Measurements from ENCODE around the gene ERMARD.

Gene ERMARD

GRCh38 chr6:169745405-169745804 is 6.0 kb upstream of the ERMARD start:
- Histone ChIP-seq H3K27ac (ENCODE audit: low read depth, low read length) (no peak overlapping the region), H3K4me2 (ENCODE audit: low read length) (no peak overlapping the region), H2AK5ac (ENCODE audit: low read length) (no peak overlapping the region), H3K79me2 (ENCODE audit: control insufficient read depth, insufficient read depth, low read length) (peaks cover 3% of the 10 kb centered on the region), H3K4me3 (ENCODE audit: low read length) (no peak overlapping the region), H2BK120ac (ENCODE audit: low read depth, low read length) (no peak overlapping the region), H3K23ac (ENCODE audit: low read length) (no peak overlapping the region), H4K8ac (ENCODE audit: low read depth, low read length) (no peak overlapping the region), H4K5ac (ENCODE audit: low read length) (no peak overlapping the region), H3K36me3 (ENCODE audit: control insufficient read depth, insufficient read depth, low read length) (no peaks in the 10 kb centered on the region), H3K4me1 (ENCODE audit: control insufficient read depth, low read depth, low read length) (peaks cover 2% of the 10 kb centered on the region), H3K4ac (ENCODE audit: low read depth, low read length) (no peak overlapping the region), H3K18ac (ENCODE audit: low read length) (no peak overlapping the region), H3K79me1 (ENCODE audit: low read length) (peaks cover 2% of the 10 kb centered on the region), H2BK5ac (ENCODE audit: low read length) (no peak overlapping the region), H3K9ac (ENCODE audit: low read length) (no peak overlapping the region), H3K27me3 (ENCODE audit: insufficient read depth, low read length, poor library complexity) (no peaks in the 10 kb centered on the region), H3K56ac (ENCODE audit: low read length) (no peak overlapping the region), H2BK15ac (replicated peaks; ENCODE audit: low read depth) (no peak overlapping the region)
- no CpG with 5 or more reads among the region's 3 CpGs for WGBS (ENCODE audit: extremely low coverage, insufficient coverage, low lambda C conversion rate)
- no peak for DNase-seq

GRCh38 chr6:169746556-169746955 is 4.9 kb upstream of the ERMARD start:
- Histone ChIP-seq H3K4me3 (ENCODE audit: low read length) (no peak overlapping the region), H2BK120ac (ENCODE audit: low read depth, low read length) (no peak overlapping the region), H2BK5ac (ENCODE audit: low read length) (no peak overlapping the region), H3K23ac (ENCODE audit: low read length) (no peak overlapping the region), H3K18ac (ENCODE audit: low read length) (no peak overlapping the region), H3K79me1 (ENCODE audit: low read length) (peaks cover 2% of the 10 kb centered on the region), H4K5ac (ENCODE audit: low read length) (no peak overlapping the region), H3K79me2 (ENCODE audit: control insufficient read depth, insufficient read depth, low read length) (peaks cover 7% of the 10 kb centered on the region), H3K4me1 (ENCODE audit: control insufficient read depth, low read depth, low read length) (peaks cover 2% of the 10 kb centered on the region), H3K36me3 (ENCODE audit: control insufficient read depth, insufficient read depth, low read length) (no peaks in the 10 kb centered on the region), H3K27me3 (ENCODE audit: insufficient read depth, low read length, poor library complexity) (no peaks in the 10 kb centered on the region), H3K4me2 (ENCODE audit: low read length) (no peak overlapping the region), H2AK5ac (ENCODE audit: low read length) (no peak overlapping the region), H3K4ac (ENCODE audit: low read depth, low read length) (no peak overlapping the region), H3K56ac (ENCODE audit: low read length) (no peak overlapping the region), H4K8ac (ENCODE audit: low read depth, low read length) (no peak overlapping the region), H3K27ac (ENCODE audit: low read depth, low read length) (no peak overlapping the region), H3K9ac (ENCODE audit: low read length) (no peak overlapping the region), H2BK15ac (replicated peaks; ENCODE audit: low read depth) (no peak overlapping the region)
- WGBS (ENCODE audit: extremely low coverage, insufficient coverage, low lambda C conversion rate) = no CpG with 5 or more reads among the region's 1 CpG
- no peak for DNase-seq

- H3K9ac ChIP-seq (ENCODE audit: low read length) = peak overlapping the region; percentile 97
- H3K4me1 ChIP-seq (ENCODE audit: control insufficient read depth, low read depth, low read length) = peaks cover 7% of the 10 kb centered on the region
- H3K79me1 ChIP-seq (ENCODE audit: low read length) = peaks cover 2% of the 10 kb centered on the region
- no peak overlapping the region for H3K23ac ChIP-seq (ENCODE audit: low read length)
- peak overlapping the region; percentile 92 for H2BK5ac ChIP-seq (ENCODE audit: low read length)
- no peak overlapping the region for H4K5ac ChIP-seq (ENCODE audit: low read length)
- no peak overlapping the region for H2BK15ac ChIP-seq (replicated peaks; ENCODE audit: low read depth)
- no peaks in the 10 kb centered on the region for H3K27me3 ChIP-seq (ENCODE audit: insufficient read depth, low read length, poor library complexity)
- H3K36me3 ChIP-seq (ENCODE audit: control insufficient read depth, insufficient read depth, low read length) = no peaks in the 10 kb centered on the region
- no peak overlapping the region for H4K8ac ChIP-seq (ENCODE audit: low read depth, low read length)
- H3K4ac ChIP-seq (ENCODE audit: low read depth, low read length) = peak overlapping the region; percentile 99
- peak overlapping the region; percentile 85 for H3K18ac ChIP-seq (ENCODE audit: low read length)
- WGBS (ENCODE audit: extremely low coverage, insufficient coverage, low lambda C conversion rate) = no CpG with 5 or more reads among the region's 19 CpGs
- peak overlapping the region; percentile 66 for H2AK5ac ChIP-seq (ENCODE audit: low read length)
- peak; percentile 79 for DNase-seq
- H3K4me3 ChIP-seq (ENCODE audit: low read length) = peak overlapping the region; percentile 64
- peak overlapping the region; percentile 75 for H3K4me2 ChIP-seq (ENCODE audit: low read length)
- peak overlapping the region; percentile 98 for H3K27ac ChIP-seq (ENCODE audit: low read depth, low read length)
- H2BK120ac ChIP-seq (ENCODE audit: low read depth, low read length) = peak overlapping the region; percentile 54
- peaks cover 7% of the 10 kb centered on the region for H3K79me2 ChIP-seq (ENCODE audit: control insufficient read depth, insufficient read depth, low read length)
- H3K56ac ChIP-seq (ENCODE audit: low read length) = peak overlapping the region; percentile 99
Observed at GRCh38 chr6:169752074-169752623, 727 bp downstream of the ERMARD start.

GRCh38 chr6:169755162-169755561 is 3.7 kb downstream of the ERMARD start:
- H3K18ac ChIP-seq (ENCODE audit: low read length) = no peak overlapping the region
- peak overlapping the region; percentile 9 for H4K5ac ChIP-seq (ENCODE audit: low read length)
- no peak overlapping the region for H3K4me2 ChIP-seq (ENCODE audit: low read length)
- H3K36me3 ChIP-seq (ENCODE audit: control insufficient read depth, insufficient read depth, low read length) = no peaks in the 10 kb centered on the region
- peaks cover under 1% of the 10 kb centered on the region for H3K79me1 ChIP-seq (ENCODE audit: low read length)
- no peak overlapping the region for H3K4ac ChIP-seq (ENCODE audit: low read depth, low read length)
- no peak overlapping the region for H3K23ac ChIP-seq (ENCODE audit: low read length)
- H4K8ac ChIP-seq (ENCODE audit: low read depth, low read length) = no peak overlapping the region
- H3K4me3 ChIP-seq (ENCODE audit: low read length) = no peak overlapping the region
- no peak overlapping the region for H3K27ac ChIP-seq (ENCODE audit: low read depth, low read length)
- peaks cover 6% of the 10 kb centered on the region for H3K79me2 ChIP-seq (ENCODE audit: control insufficient read depth, insufficient read depth, low read length)
- no peak overlapping the region for H2BK15ac ChIP-seq (replicated peaks; ENCODE audit: low read depth)
- no peak overlapping the region for H3K9ac ChIP-seq (ENCODE audit: low read length)
- no peak overlapping the region for H3K56ac ChIP-seq (ENCODE audit: low read length)
- no peak overlapping the region for H2BK5ac ChIP-seq (ENCODE audit: low read length)
- no peak overlapping the region for H2BK120ac ChIP-seq (ENCODE audit: low read depth, low read length)
- peaks cover 6% of the 10 kb centered on the region for H3K4me1 ChIP-seq (ENCODE audit: control insufficient read depth, low read depth, low read length)
- no peak overlapping the region for H2AK5ac ChIP-seq (ENCODE audit: low read length)
- no peaks in the 10 kb centered on the region for H3K27me3 ChIP-seq (ENCODE audit: insufficient read depth, low read length, poor library complexity)
- no peak for DNase-seq
- no CpG with 5 or more reads among the region's 6 CpGs for WGBS (ENCODE audit: extremely low coverage, insufficient coverage, low lambda C conversion rate)

- Histone ChIP-seq H3K27me3 (ENCODE audit: insufficient read depth, low read length, poor library complexity) (no peaks in the 10 kb centered on the region), H3K56ac (ENCODE audit: low read length) (no peak overlapping the region), H2AK5ac (ENCODE audit: low read length) (no peak overlapping the region), H3K36me3 (ENCODE audit: control insufficient read depth, insufficient read depth, low read length) (peaks cover 3% of the 10 kb centered on the region), H4K5ac (ENCODE audit: low read length) (no peak overlapping the region), H3K9ac (ENCODE audit: low read length) (no peak overlapping the region), H3K79me1 (ENCODE audit: low read length) (no peaks in the 10 kb centered on the region), H3K23ac (ENCODE audit: low read length) (no peak overlapping the region), H2BK5ac (ENCODE audit: low read length) (no peak overlapping the region), H3K4me1 (ENCODE audit: control insufficient read depth, low read depth, low read length) (no peaks in the 10 kb centered on the region), H3K4ac (ENCODE audit: low read depth, low read length) (no peak overlapping the region), H2BK120ac (ENCODE audit: low read depth, low read length) (no peak overlapping the region), H3K18ac (ENCODE audit: low read length) (no peak overlapping the region), H2BK15ac (replicated peaks; ENCODE audit: low read depth) (no peak overlapping the region), H3K4me2 (ENCODE audit: low read length) (no peak overlapping the region), H3K27ac (ENCODE audit: low read depth, low read length) (no peak overlapping the region), H3K79me2 (ENCODE audit: control insufficient read depth, insufficient read depth, low read length) (no peaks in the 10 kb centered on the region), H4K8ac (ENCODE audit: low read depth, low read length) (no peak overlapping the region), H3K4me3 (ENCODE audit: low read length) (no peak overlapping the region)
- DNase-seq = no peak
- no CpG with 5 or more reads among the region's 10 CpGs for WGBS (ENCODE audit: extremely low coverage, insufficient coverage, low lambda C conversion rate)
Observed at GRCh38 chr6:169763308-169763707, 11.9 kb downstream of the ERMARD start.

- WGBS (ENCODE audit: extremely low coverage, insufficient coverage, low lambda C conversion rate) = no CpG with 5 or more reads among the region's 10 CpGs
Observed at GRCh38 chr6:169763881-169764280, 12.5 kb downstream of the ERMARD start.

More at GRCh38 chr6:169763881-169764280, 12.5 kb downstream of the ERMARD start:
- no peak overlapping the region for H4K8ac ChIP-seq (ENCODE audit: low read depth, low read length)
- no peak overlapping the region for H2BK120ac ChIP-seq (ENCODE audit: low read depth, low read length)
- H3K4ac ChIP-seq (ENCODE audit: low read depth, low read length) = no peak overlapping the region
- no peaks in the 10 kb centered on the region for H3K79me2 ChIP-seq (ENCODE audit: control insufficient read depth, insufficient read depth, low read length)
- H3K4me2 ChIP-seq (ENCODE audit: low read length) = no peak overlapping the region
- no peak overlapping the region for H3K4me3 ChIP-seq (ENCODE audit: low read length)
- H2BK15ac ChIP-seq (replicated peaks; ENCODE audit: low read depth) = no peak overlapping the region
- no peak overlapping the region for H3K27ac ChIP-seq (ENCODE audit: low read depth, low read length)
- DNase-seq = no peak
- H3K36me3 ChIP-seq (ENCODE audit: control insufficient read depth, insufficient read depth, low read length) = peaks cover 3% of the 10 kb centered on the region
- no peaks in the 10 kb centered on the region for H3K27me3 ChIP-seq (ENCODE audit: insufficient read depth, low read length, poor library complexity)
- no peak overlapping the region for H4K5ac ChIP-seq (ENCODE audit: low read length)
- H3K56ac ChIP-seq (ENCODE audit: low read length) = no peak overlapping the region
- H3K23ac ChIP-seq (ENCODE audit: low read length) = no peak overlapping the region
- H3K79me1 ChIP-seq (ENCODE audit: low read length) = no peaks in the 10 kb centered on the region
- no peaks in the 10 kb centered on the region for H3K4me1 ChIP-seq (ENCODE audit: control insufficient read depth, low read depth, low read length)
- no peak overlapping the region for H3K18ac ChIP-seq (ENCODE audit: low read length)
- no peak overlapping the region for H3K9ac ChIP-seq (ENCODE audit: low read length)
- H2AK5ac ChIP-seq (ENCODE audit: low read length) = no peak overlapping the region
- no peak overlapping the region for H2BK5ac ChIP-seq (ENCODE audit: low read length)
